ENCODE measurements around the gene DVL3.
A peak's percentile ranks its signal among the peaks of the same experiment; 100 is the strongest.
"Not testable (repeated sequence)": the region's sequence is repeated elsewhere in the genome, so short reads cannot be mapped to it uniquely, and the experiment has no call there.

DVL3 gene

DNA sequence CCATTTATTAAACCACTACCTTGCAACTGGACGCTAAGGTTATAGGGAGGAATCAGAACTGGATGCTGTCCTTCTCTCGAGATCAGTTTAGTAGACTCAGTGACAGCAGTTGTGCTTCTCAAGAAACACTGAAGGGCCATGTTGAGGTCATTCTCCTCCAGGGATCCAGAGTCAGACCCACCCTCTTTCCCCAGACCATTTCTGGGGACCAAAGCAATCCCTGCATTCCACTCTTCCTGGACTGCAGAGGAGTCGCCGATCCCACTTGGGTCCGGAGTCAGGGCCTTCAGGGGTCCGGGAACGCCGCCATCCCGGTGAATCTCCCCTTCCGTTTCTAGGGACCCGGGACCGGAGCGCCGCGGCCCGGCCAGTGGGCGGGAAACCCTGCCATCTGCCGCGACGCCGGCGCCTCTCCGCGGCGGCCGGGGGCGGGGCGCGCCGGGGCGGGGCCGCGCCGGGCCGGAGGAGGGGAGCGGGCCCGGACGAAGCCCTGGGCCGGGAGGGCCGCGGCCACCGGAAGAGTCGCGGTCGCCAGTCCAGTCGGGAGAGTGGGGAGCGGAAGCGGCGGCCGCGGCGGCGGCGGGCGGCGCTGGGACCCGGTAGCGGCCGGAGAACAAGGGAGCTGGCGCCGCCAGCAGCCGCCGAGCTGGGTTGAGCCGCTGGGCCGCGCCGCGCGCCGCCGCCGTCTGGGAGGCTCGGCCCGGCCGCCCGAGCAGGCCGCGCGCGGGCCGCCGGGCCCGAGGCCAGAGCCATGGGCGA, at the start of gene DVL3:
Gene DVL3 (plus strand): TSS at position 493 of the 759 bp plus-strand sequence. CDS start 259 bp downstream, at position 752.
- peak; percentile 94 for DNase-seq (ENCODE audit: low spot score)

DNA sequence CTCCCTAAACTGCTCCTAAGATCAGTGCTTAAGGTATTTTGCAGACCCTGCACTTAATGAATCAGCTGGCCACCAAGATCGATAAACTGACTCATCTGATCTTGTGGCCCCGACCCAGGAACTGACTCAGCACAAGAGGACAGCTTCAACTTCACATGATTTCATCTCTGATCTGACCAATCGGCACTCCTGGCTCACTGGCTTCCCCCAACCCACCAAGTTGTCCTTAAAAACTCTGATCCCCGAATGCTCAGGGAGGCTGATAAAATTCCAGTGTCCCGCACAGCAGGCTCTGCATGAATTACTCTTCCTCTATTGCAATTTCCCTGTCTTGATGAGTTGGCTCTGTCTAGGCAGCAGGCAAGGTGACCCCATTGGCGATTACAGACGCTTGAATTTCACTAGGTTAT, 44.9 kb upstream of the DVL3 start:
- DNase-seq (ENCODE audit: low spot score): no peak

DNA sequence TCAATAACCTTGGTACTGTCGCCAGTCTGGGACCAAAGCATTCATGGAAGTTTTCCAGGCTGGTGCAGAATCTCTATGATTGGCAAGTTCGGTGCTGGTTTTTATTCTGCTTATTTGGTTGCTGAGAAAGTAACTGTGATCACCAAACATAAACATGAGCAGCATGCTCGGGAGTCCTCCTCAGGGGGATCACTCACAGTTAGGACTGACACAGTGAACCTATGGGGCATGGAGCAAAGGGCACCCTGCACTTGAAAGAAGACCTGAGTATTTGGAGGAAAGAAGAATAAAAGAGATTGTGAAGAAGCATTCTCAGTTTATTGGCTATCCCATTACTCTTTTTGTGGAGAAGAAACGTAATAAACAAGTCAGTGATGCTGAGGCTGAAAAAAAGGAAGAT, 39.2 kb upstream of the DVL3 start:
- DNase-seq (ENCODE audit: low spot score): no peak

DNA sequence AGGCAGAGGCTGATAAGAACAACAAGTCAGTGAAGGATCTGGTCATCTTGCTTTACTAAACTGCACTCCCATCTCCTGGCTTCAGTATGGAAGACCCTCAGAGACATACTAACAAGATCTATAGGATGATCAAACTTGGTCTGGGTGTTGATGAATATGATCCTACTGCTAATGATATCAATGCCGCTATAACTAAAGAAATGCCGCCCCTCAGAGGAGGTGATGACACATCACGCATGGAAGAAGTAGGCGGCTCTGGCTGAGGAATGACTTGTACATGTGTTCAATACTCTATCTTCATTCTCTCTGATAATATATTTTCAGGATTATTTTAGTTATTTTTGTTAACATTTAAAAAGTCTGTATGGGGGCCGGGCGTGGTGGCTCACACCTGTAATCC, 37.5 kb upstream of the DVL3 start:
- no peak for DNase-seq (ENCODE audit: low spot score)

DNA sequence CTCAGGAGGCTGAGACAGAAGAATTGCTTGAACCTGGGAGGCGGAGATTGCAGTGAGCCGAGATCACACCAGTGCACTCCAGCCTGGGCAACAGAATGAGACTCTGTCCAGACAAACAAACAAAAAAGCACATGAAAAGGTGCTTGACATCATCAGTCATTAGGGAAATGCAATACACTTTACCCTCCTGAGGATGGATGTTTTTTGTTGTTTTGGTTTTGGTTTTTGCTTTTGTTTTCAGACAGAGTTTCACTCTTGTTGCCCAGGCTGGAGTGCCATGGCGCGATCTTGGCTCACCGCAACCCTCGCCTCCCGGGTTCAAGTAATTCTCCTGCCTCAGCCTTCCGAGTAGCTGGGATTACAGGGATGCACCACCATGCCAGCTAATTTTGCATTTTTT, 34.1 kb upstream of the DVL3 start:
- DNase-seq (ENCODE audit: low spot score): not testable (repeated sequence)

DNA sequence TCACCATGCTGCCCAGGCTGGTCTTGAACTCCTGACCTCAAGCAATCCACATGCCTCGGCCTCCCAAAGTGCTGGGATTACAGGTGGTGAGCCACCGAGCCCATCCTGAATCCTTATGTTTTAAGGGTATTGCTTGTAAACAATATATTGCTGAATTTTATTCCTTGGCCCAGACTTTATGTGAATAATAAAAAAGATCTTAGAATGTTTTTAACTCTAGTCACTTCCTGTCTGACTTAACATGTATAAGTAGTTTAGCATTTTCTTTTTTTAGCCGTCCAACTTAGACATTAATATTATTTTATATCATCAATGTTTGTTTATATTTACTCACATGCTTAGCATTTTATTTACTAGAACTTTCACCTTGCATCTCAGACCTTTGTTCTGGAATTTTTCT, 29.2 kb upstream of the DVL3 start:
- no peak for DNase-seq (ENCODE audit: low spot score)

DNA sequence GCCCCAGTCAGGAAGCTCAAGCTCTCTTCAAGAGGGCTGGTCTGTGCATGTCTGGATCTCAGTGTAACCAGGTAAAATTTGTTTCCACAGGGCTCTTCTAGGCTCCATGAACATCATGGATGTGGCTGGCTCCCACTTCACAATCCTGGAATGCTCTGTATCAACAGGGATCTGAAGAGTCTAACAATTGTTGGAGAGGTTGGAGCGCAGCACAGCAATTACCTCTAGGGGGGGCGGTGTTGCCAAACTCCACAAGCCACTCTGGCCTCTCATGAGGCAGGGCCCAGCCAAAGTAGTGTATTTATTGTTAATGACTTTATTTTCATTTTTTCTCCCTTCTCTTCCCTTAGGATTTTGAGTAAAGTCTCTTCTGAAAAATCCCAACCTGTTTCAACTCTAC, 26.2 kb upstream of the DVL3 start:
- peak; percentile 75 for DNase-seq (ENCODE audit: low spot score)

DNA sequence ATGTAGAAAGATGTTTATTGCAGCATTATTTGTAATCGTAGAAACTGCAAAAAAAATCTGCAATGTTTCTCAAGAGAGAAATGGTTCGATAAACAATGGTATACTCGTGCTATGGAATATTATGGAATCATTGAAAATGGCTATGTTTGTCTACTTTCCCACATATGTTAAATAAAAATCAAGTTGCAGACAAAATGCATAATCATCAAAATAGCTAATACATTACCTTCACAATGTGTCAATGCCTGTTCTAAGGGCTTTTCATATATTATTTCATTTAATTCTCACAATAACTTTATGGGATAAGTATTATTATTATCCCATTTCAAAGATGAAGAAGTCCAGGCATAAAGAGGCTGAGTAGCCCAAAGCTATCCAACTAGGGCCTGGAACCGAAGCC, 22.2 kb upstream of the DVL3 start:
- DNase-seq (ENCODE audit: low spot score): no peak

DNA sequence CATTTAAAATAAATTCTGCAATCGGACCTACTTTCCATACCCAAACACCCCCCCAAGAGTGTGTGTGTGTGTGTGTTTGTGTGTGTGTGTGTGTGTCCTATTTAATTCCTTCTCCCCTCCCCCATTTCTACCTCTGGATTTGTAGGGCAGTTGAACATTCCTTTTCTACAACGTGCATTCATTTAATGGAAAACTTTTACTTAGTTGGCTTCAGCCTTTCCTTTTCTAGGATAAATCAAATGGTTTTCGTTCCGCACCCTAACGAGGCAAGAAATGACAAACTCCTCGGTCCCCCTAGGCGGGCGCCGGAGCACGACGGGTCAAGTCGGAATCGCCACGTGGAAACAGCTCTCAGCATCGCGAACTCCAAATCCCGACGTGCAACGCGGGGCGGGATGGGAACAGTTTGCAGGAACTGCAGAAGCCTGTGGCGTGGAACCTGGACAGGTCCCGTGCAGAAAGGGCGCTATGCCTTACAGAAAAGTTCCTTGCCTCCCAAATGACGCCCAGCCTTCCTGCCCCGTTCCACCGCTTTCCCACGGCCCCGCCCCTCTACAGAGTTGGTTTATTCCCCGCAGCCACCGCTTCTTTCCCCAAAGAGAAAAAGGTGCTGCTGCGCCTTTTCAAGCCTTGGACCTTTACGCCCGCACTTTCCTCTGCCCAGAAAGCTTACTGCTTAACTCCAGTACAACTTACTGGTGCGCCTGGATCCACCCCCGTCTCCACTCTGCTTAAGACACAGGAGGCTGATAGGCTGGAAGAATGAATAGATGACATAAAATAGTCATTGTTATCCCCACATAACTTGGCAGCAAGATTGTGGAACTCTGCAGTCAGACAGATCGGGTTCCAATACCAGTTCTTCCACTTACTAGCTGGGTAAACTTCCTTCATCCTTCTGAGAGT, 21.1 kb upstream of the DVL3 start:
- peak; percentile 81 for DNase-seq (ENCODE audit: low spot score)

DNA sequence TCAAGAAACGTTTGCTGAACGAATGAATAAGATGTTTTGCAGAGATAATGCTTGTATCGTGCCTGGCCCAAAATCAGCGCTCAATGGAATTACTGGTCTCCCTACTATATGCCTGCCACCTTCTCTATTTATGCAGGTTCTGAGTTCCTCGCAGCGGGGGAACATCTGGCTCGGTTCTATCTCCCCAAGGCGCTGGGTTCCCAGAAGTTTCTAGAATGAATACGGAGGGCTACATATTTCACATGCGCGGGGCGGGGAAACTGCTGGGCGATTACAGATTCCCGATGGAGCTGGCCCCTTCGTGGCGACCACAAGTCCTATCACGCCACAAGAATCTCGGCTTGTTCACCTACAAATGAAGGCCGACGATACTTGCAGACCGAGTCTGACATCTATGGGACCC, 20.4 kb upstream of the DVL3 start:
- DNase-seq (ENCODE audit: low spot score): no peak

DNA sequence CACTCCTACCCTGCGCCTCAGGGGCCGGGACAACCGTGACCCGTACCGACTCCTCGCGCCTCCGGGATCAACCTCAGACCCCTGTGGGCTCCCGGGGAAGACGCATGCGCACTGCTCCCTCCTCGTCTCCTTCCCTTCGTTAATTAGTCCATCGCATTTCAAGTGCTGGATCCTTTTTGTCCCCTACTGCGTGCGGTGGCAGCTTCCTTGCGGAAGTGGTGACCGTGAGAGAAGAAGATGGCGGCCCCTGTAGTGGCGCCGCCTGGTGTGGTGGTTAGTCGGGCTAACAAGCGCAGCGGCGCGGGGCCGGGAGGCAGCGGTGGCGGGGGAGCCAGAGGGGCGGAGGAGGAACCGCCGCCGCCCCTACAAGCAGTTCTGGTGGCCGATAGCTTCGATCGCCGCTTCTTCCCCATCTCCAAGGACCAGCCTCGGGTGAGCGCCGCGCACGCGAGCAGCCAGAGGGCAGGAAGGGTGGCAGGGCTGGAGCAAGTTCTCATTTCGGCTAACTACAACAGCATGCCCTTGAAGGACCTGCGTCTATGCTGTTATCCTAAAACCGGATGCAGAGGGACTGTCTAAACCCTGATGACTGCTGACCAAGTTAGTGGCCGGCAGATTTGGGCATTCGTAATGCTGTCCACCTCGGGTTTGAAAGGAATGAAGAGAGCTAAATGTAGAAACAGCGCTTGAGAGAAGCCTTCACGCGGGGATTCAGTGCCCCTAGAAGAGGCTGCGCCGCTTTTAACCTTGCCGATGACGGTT, 19.8 kb upstream of the DVL3 start, which contains the start of gene EIF2B5:
Gene EIF2B5 (plus strand): TSS at position 210 of the 762 bp plus-strand sequence. CDS start 28 bp downstream, at position 238.
- peak; percentile 94 for DNase-seq (ENCODE audit: low spot score)

DNA sequence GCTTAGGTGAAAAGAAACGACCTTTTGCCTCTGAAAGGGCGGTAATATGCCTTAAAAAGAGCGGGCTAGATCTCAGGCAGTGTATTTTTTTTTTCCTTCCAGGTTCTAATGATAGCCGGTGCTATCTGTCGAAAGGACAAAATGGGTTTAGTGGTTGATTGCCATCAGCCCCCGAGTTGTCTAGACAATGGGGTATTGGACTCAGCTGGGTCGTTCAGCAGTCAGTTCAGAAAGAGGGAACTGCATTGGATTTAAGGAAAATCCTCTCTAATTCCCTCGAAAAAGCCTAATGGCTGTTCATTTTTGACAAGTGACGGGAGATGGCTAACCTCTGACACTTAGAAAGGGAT, 19.3 kb upstream of the DVL3 start:
- no peak for DNase-seq (ENCODE audit: low spot score)

DNA sequence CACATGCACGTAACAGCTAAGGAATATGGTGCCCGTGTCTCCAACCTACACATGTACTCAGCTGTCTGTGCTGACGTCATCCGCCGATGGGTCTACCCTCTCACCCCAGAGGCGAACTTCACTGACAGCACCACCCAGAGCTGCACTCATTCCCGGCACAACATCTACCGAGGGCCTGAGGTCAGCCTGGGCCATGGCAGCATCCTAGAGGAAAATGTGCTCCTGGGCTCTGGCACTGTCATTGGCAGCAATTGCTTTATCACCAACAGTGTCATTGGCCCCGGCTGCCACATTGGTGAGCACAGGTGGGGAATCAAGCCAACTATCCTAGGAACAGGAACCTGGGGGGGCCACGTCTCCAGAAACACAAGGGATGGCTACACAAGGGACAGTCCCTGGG, 14.7 kb upstream of the DVL3 start:
- no peak for DNase-seq (ENCODE audit: low spot score)

DNA sequence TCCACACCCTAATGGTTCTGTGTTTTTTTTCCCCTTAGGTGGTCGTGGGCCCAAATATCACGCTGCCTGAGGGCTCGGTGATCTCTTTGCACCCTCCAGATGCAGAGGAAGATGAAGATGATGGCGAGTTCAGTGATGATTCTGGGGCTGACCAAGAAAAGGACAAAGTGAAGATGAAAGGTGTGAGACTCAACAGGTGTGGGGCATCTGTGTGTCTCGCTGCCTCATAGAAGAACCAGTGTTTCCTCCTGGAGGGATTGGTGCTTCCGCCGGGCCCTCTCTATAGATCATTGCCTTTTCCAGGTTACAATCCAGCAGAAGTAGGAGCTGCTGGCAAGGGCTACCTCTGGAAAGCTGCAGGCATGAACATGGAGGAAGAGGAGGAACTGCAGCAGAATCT, 13.0 kb upstream of the DVL3 start:
- no peak for DNase-seq (ENCODE audit: low spot score)

DNA sequence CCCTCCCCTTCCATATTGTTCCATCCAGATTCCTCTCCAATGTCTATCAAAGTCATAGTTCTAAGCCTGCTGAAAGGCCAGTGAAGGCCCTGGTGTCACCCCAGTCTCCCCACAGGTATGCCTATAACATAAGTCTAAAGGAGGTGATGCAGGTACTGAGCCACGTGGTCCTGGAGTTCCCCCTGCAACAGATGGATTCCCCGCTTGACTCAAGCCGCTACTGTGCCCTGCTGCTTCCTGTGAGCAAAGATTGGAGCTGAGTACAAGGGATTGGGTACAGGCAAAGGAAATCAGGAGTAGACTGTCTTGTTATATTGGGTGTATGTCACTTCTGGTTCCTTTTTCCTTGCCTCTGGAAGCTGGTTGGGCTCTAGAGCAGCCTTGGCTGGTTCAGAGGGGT, 11.8 kb upstream of the DVL3 start:
- no peak for DNase-seq (ENCODE audit: low spot score)

DNA sequence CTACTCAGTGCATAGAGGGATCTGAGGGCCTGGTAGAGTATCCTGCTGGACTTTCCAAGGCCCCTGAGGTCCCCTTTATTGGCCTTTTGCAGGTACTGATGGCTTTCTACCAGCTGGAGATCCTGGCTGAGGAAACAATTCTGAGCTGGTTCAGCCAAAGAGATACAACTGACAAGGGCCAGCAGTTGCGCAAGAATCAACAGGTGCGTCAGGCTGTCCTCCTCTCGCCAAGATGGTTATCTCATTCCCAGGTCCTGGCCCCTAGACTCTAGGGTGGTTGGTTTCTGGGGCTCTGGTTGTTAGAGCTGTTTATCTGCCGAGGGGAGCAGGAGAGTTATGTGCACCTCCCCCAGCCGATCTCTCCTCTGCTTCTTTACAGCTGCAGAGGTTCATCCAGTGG, 10.7 kb upstream of the DVL3 start:
- no peak for DNase-seq (ENCODE audit: low spot score)

DNA sequence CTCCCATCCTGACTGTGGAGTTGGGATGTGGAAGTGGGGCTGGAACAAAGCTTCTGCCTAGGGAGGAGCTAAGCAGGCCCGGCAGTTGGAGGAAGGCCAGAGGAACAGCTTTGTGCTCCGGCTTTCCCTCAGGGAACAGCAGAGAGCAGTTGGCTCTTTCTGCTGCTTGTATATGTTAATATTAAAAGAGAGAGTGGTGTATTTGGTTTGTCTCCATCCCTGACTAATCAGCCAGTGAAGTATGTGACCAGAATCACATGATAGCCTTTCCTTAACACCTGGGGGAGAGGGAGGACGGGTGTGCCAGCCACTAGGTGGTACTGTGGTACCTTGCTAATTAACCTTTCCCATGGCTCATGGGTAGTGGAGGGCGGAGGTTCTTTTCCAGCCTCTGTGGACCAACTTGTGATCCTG, 10.1 kb upstream of the DVL3 start:
- DNase-seq (ENCODE audit: low spot score): peak; percentile 34

DNA sequence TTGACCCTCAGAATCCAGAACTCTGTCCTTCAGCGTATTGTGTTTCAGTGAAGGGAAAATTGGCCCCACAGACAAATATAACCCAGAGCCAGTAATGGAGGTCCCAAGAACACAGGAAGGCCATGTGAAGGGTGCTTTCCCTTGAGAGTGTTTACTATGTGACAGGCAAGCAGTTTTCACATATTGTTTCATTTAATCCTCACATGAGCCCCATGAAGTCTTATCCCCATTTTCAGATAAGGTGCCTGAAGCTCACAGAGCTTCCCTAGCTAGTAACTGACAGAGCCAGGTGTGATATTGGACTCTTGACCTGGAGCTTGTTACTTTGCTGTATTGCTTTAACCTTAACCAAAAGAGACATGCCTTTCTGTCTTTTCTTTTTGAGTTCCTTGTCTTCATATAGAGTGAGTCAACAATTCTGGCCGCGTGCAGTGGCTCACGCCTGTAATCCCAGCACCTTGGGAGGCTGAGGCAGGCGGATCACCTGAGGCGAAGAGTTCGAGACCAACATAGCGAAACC, 9.4 kb upstream of the DVL3 start:
- no peak for DNase-seq (ENCODE audit: low spot score)

DNA sequence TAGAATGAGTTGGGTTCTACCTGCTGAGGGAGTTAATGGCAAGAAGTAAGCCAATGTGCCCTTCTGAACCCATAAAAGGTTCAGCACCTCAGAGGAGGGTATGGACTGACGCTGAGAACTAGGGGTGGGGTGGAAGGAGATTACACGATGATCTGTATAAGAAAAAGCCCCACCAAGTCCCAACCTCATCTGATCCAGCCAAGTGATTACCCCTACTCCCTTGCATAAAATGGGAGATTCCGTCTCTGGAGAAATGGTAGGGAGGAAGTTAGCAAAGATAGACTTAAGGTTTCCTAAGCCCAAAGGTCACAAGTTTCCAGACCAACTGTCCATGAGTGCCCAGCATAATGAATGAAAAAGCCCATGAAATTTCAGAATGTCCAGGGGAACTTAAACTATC, 7.1 kb upstream of the DVL3 start:
- DNase-seq (ENCODE audit: low spot score): no peak

DNA sequence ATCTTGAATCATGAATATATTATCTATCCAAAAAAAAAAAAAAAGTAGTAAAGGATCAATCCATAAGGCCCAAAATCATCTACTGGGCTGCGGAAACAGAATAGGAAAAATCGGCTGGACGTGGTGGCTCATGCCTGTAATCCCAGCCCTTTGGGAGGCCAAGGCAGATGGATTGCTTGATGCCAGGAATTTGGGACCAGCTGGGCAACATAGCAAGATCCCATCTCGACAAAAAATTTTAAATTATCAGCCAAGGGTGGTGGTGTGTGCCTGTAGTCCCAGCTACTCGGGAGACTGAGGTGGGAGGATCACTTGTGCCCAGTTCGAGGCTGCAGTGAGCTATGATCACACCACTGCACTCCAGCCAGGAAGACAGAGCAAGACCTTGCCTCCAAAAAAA, 6.1 kb upstream of the DVL3 start:
- DNase-seq (ENCODE audit: low spot score): no peak

DNA sequence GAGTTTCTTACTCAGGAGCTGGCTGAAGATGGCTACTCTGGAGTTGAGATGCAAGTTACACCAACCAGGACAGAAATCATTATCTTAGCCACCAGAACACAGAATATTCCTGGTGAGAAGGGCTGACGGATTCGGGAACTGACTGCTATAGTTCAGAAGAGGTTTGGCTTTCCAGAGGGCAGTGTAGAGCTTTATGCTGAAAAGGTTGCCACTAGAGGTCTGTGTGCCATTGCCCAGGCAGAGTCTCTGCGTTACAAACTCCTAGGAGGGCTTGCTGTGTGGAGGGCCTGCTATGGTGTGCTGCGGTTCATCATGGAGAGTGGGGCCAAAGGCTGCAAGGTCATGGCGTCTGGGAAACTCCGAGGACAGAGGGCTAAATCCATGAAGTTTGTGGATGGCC, 5.4 kb upstream of the DVL3 start:
- not testable (repeated sequence) for DNase-seq (ENCODE audit: low spot score)
